ENCODE results near the gene GNAT1.

GRCh38 chr3:50245251-50245745 lies 53.9 kb downstream of the GNAT1 start:
- TF ChIP-seq EZH2 (IDR thresholded peaks at IDR 0.05; ENCODE audit: borderline replicate concordance, insufficient read depth, low read length, poor library complexity, severe bottlenecking): no peak
- TF ChIP-seq MXI1 (conservative IDR thresholded peaks at IDR 0.05; ENCODE audit: poor library complexity, severe bottlenecking): no peak
- TF ChIP-seq CTCF (IDR thresholded peaks at IDR 0.05; ENCODE audit: poor library complexity, severe bottlenecking): no peak
- TF ChIP-seq SMC3 (conservative IDR thresholded peaks at IDR 0.05; ENCODE audit: poor library complexity): no peak
- TF ChIP-seq RAD21 (conservative IDR thresholded peaks at IDR 0.05): no peak
- no peak for TF ChIP-seq POLR2AphosphoS5 (IDR thresholded peaks at IDR 0.05)
